ENCODE measurements around the gene VEZT.
"Not testable (repeated sequence)": the region's sequence is repeated elsewhere in the genome, so short reads cannot be mapped to it uniquely, and the experiment has no call there.

The VEZT gene

GRCh38 chr12:95237315-95237714, 19.7 kb downstream of the VEZT start:
- CTCF ChIA-PET, result interaction anchor here (0.8 kb wide), 1 partner anchor 12 kb away, joined by 3 read pairs; no protein-coding TSS in a partner anchor
- POLR2A ChIA-PET, result no interaction called here
- DNase-seq (ENCODE audit: extremely low spot score), result no peak
- no peak for TF ChIP-seq CTCF (IDR thresholded peaks at IDR 0.05; ENCODE audit: control extremely low read depth, extremely low read depth, low read depth, missing control alignments)

GRCh38 chr12:95238150-95238549, 20.5 kb downstream of the VEZT start:
- no peak for DNase-seq (ENCODE audit: extremely low spot score)
- no peak for TF ChIP-seq CTCF (IDR thresholded peaks at IDR 0.05; ENCODE audit: control extremely low read depth, extremely low read depth, low read depth, missing control alignments)
- ChIA-PET CTCF (interaction anchor here (0.8 kb wide), 1 partner anchor 13 kb away, joined by 3 read pairs; no protein-coding TSS in a partner anchor), POLR2A (no interaction called here)

GRCh38 chr12:95239216-95239615, 21.6 kb downstream of the VEZT start:
- no peak for DNase-seq (ENCODE audit: extremely low spot score)
- no peak for TF ChIP-seq CTCF (IDR thresholded peaks at IDR 0.05; ENCODE audit: control extremely low read depth, extremely low read depth, low read depth, missing control alignments)
- ChIA-PET CTCF (interaction anchor here (0.8 to 1.6 kb wide), 4 partner anchors 11 to 37 kb away, joined by 3 to 4 read pairs (median 4); partner anchors contain the start of gene VEZT), POLR2A (no interaction called here)

GRCh38 chr12:95239835-95240234, 22.2 kb downstream of the VEZT start:
- POLR2A ChIA-PET, result not testable (repeated sequence)
- CTCF ChIA-PET, result interaction anchor here (0.8 to 1.6 kb wide), 4 partner anchors 11 to 36 kb away, joined by 3 to 4 read pairs (median 4); partner anchors contain the start of gene VEZT

GRCh38 chr12:95240556-95240955, 22.9 kb downstream of the VEZT start:
- ChIA-PET CTCF (interaction anchor here (1.2 to 1.6 kb wide), 2 partner anchors 12 to 24 kb away, joined by 3 to 4 read pairs; no protein-coding TSS in a partner anchor), POLR2A (no interaction called here)
- peak; percentile 18 for DNase-seq (ENCODE audit: extremely low spot score)
- TF ChIP-seq CTCF (IDR thresholded peaks at IDR 0.05; ENCODE audit: control extremely low read depth, extremely low read depth, low read depth, missing control alignments), result no peak

More at GRCh38 chr12:95239835-95240234, 22.2 kb downstream of the VEZT start:
- DNase-seq (ENCODE audit: extremely low spot score), result not testable (repeated sequence)

- DNase-seq (ENCODE audit: extremely low spot score); POLR2A ChIA-PET: not testable (repeated sequence)
- CTCF ChIA-PET, result interaction anchor here (1.2 kb wide), 1 partner anchor 23 kb away, joined by 3 read pairs; no protein-coding TSS in a partner anchor
These were observed 23.5 kb downstream of the VEZT start for GRCh38 chr12:95241138-95241537.

- TF ChIP-seq CTCF (IDR thresholded peaks at IDR 0.05; ENCODE audit: control extremely low read depth, extremely low read depth, low read depth, missing control alignments), result no peak
- POLR2A ChIA-PET, result interaction anchor here (0.7 kb wide), 1 partner anchor 18 kb away, joined by 5 read pairs; no protein-coding TSS in a partner anchor
- CTCF ChIA-PET, result no interaction called here
- DNase-seq (ENCODE audit: extremely low spot score), result no peak
These were observed 24.3 kb downstream of the VEZT start for GRCh38 chr12:95241761-95242506.

All from GM10248 (cell line).